Uterus (tissue), 4 donors: ENCODE results near the gene KCNA3. TPM values are rescaled to one million over a fixed set of nuclear protein-coding genes. Genes with fewer than 3 reads are reported as not detected.
"Not testable (repeated sequence)": the region's sequence is repeated elsewhere in the genome, so short reads cannot be mapped to it uniquely, and the experiment has no call there.

Experiments
- DNase-seq, 2 donors: peaks; one replicate each; pipeline ENCODE4 v3.0.0-alpha.2; 2019 to 2020
- H3K27ac ChIP-seq, 2 donors: fragments of 200-600 bp; sonication (generic); 1 replicate in 1 of 2; 2 replicates in 1 of 2; pipeline ENCODE4 v1.5.1; 2016 to 2018
- H3K27me3 ChIP-seq, 2 donors: fragments of 200-600 bp; sonication (generic); one replicate each; pipeline ENCODE4 v1.5.1; 2018 to 2019; ENCODE audit warnings: control low read depth in 1 of 2
- H3K36me3 ChIP-seq, 2 donors: fragments of 200-600 bp; sonication (generic); one replicate each; pipeline ENCODE4 v1.5.1; 2019; ENCODE audit warnings: control low read depth in 1 of 2
- H3K4me1 ChIP-seq, 2 donors: fragments of 200-600 bp; sonication (generic); one replicate each; pipeline ENCODE4 v1.5.1; 2018 to 2019; ENCODE audit warnings: control low read depth in 1 of 2
- H3K4me3 ChIP-seq, 2 donors: fragments of 200-600 bp; sonication (generic); 1 replicate in 1 of 2; 2 replicates in 1 of 2; pipeline ENCODE4 v1.5.1; 2018 to 2019; ENCODE audit warnings: mild to moderate bottlenecking in 1 of 2
- H3K9me3 ChIP-seq, 2 donors: fragments of 200-600 bp; sonication (generic); one replicate each; pipeline ENCODE4 v1.5.1; 2019; ENCODE audit warnings: control low read depth in 1 of 2
- CTCF ChIP-seq, 4 experiments: fragments of 200-600 bp in 2 of 4; fragments of 450-650 bp in 2 of 4; sonication (generic) in 2 of 4; IDR thresholded peaks; one replicate each; pipeline ENCODE4 v1.5.1; 2016 to 2019; ENCODE audit warnings: antibody characterized with exemption in 4 of 4, mild to moderate bottlenecking in 2 of 4, moderate library complexity in 1 of 4
- POLR2A ChIP-seq, 2 donors: fragments of 450-650 bp; IDR thresholded peaks; one replicate each; pipeline ENCODE4 v1.6.1; 2016; ENCODE audit warnings: antibody characterized with exemption in 2 of 2, mild to moderate bottlenecking in 1 of 2, moderate library complexity in 1 of 2
- intact Hi-C: fragments of 100-400 bp; cut with DNase I; formaldehyde crosslinking; loops from one replicate; pipeline ENCODE4 v1.15.1; 2023; ENCODE audit warnings: low total_unique reads
- total RNA-seq, 4 donors: library from RNA; depleted of rRNA in 3 of 4; stranded (reverse); fragments of >200 nt in 3 of 4; gene quantifications; one replicate each; pipeline versions ENCODE4 v1.1.0 to v1.2.4, GENCODE V29; 2014 to 2023
- donor health status: DM: yes; HTN: yes; CAD: no.

KCNA3 gene
- total RNA-seq, 4 donors from 2014 or later: 1.3 to 5.6 (median 2.0) TPM

GRCh38 chr1:110672001-110672752 lies 2.6 kb downstream of the KCNA3 start:
- intact Hi-C loops: no loop called here
- no peak overlapping the region for H3K4me3 ChIP-seq
- DNase-seq: peak in 1 of 2 donors; percentile 24

GRCh38 chr1:110671361-110671760 lies 3.4 kb downstream of the KCNA3 start:
- Histone ChIP-seq H3K27ac (no peak overlapping the region), H3K4me3 (no peak overlapping the region), H3K36me3 (no peaks in the 10 kb centered on the region), H3K4me1 (peaks cover 0 to 13% of the 10 kb centered on the region in 2 donors), H3K27me3 (peaks cover 0 to 27% of the 10 kb centered on the region in 2 donors), H3K9me3 (no peaks in the 10 kb centered on the region)
- intact Hi-C loops: no loop called here
- DNase-seq: no peak
- TF ChIP-seq CTCF (IDR thresholded peaks at IDR 0.05) (no peak), POLR2A (IDR thresholded peaks at IDR 0.05) (no peak)

More at GRCh38 chr1:110672001-110672752, 2.6 kb downstream of the KCNA3 start:
- no peaks in the 10 kb centered on the region for H3K36me3 ChIP-seq
- no peaks in the 10 kb centered on the region for H3K9me3 ChIP-seq
- H3K27me3 ChIP-seq: peaks cover 0 to 27% of the 10 kb centered on the region in 2 donors
- peaks cover 0 to 13% of the 10 kb centered on the region in 2 donors for H3K4me1 ChIP-seq
- no peak overlapping the region for H3K27ac ChIP-seq
- no peak for TF ChIP-seq POLR2A (IDR thresholded peaks at IDR 0.05)
- no peak for TF ChIP-seq CTCF (IDR thresholded peaks at IDR 0.05)

GRCh38 chr1:110668549-110668948 lies 6.2 kb downstream of the KCNA3 start:
- Histone ChIP-seq H3K27me3 (peaks cover 0 to 20% of the 10 kb centered on the region in 2 donors), H3K4me3 (no peak overlapping the region), H3K27ac (no peak overlapping the region), H3K4me1 (no peaks in the 10 kb centered on the region), H3K9me3 (no peaks in the 10 kb centered on the region), H3K36me3 (no peaks in the 10 kb centered on the region)
- no peak for DNase-seq
- intact Hi-C loops: no loop called here
- TF ChIP-seq CTCF (IDR thresholded peaks at IDR 0.05) (no peak), POLR2A (IDR thresholded peaks at IDR 0.05) (no peak)

- Histone ChIP-seq H3K4me1 (no peaks in the 10 kb centered on the region), H3K4me3 (no peak overlapping the region), H3K27me3 (peaks cover 0 to 14% of the 10 kb centered on the region in 2 donors), H3K27ac (no peak overlapping the region), H3K36me3 (no peaks in the 10 kb centered on the region), H3K9me3 (no peaks in the 10 kb centered on the region)
- no peak for DNase-seq
- no peak for TF ChIP-seq POLR2A (IDR thresholded peaks at IDR 0.05)
- TF ChIP-seq CTCF (IDR thresholded peaks at IDR 0.05): no peak
- intact Hi-C loops: no loop called here
Measured at GRCh38 chr1:110667776-110668175, 7.0 kb downstream of the KCNA3 start.

GRCh38 chr1:110663241-110663640 lies 11.5 kb downstream of the KCNA3 start:
- intact Hi-C loops: no loop called here
- TF ChIP-seq CTCF (IDR thresholded peaks at IDR 0.05): no peak
- no peak for TF ChIP-seq POLR2A (IDR thresholded peaks at IDR 0.05)
- no peak overlapping the region for H3K4me3 ChIP-seq
- H3K27ac ChIP-seq: no peak overlapping the region
- H3K27me3 ChIP-seq: no peaks in the 10 kb centered on the region
- no peaks in the 10 kb centered on the region for H3K9me3 ChIP-seq
- DNase-seq: no peak
- no peaks in the 10 kb centered on the region for H3K36me3 ChIP-seq
- H3K4me1 ChIP-seq: no peaks in the 10 kb centered on the region

GRCh38 chr1:110659559-110659958 lies 15.2 kb downstream of the KCNA3 start:
- H3K4me3 ChIP-seq: not testable (repeated sequence)

More at GRCh38 chr1:110659559-110659958, 15.2 kb downstream of the KCNA3 start:
- DNase-seq, H3K27me3 ChIP-seq, H3K27ac ChIP-seq, intact Hi-C loops, H3K9me3 ChIP-seq, H3K36me3 ChIP-seq, H3K4me1 ChIP-seq: not testable (repeated sequence)
